Glomerular endothelial cell (primary cell): Measurements from ENCODE around the gene MROH9. TPM values are rescaled to one million over a fixed set of nuclear protein-coding genes. Genes with fewer than 3 reads are reported as not detected.

Experiments used
- DNase-seq: peaks from one replicate; pipeline ENCODE4 v3.0.0-alpha.2; 2011; ENCODE audit warnings: low read depth, low spot score; ENCODE audit errors: extremely low read depth
- total RNA-seq: library from RNA; depleted of rRNA; stranded (reverse); fragments of >200 nt; gene quantifications from 2 replicates; pipeline ENCODE4 v1.2.3, GENCODE V29; 2015

The MROH9 gene
- total RNA-seq, 1 donor from 2014 or later: not detected

DNA sequence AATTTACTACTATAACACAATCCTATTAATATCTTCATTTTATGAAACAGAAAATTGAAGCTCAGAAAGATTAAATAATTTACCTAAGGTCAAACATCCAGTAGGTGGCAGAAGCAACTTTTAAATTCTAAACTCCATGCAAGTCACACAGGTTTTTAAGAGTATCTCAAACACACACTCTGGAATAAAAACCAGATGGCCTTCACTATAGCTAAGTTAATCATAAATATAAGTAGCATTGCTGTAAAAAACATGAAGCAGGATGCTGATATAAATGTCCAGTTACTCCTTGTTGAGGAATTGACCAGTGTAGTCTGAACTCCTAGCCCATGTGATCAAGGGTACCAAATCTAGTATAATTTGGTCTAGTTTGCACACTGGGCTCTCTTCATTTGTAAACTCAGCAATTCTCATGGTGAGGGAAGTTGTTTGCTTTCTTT, 146.0 kb downstream of the MROH9 start:
- DNase-seq: no peak

DNA sequence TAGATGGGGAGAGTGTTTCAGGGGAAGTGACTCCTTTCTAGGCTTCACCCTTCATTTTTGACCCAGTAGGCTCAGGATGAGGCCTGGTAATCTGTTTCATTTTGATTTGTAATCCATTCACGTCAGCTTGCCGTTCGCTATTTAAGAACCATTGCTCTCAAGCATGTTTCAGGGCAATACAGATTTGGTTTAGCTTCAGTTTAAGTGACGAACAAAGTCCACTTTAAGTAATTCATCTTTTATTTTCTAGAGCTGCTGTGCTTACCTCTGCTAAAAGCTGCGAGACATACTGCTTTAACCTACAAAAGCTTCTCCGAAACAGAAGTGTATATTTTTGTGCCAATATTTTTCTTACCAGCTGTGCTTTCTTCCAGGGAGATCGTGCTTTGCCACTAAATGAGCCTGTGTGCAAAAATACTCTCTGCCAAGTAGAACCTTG, 146.4 kb downstream of the MROH9 start:
- no peak for DNase-seq

DNA sequence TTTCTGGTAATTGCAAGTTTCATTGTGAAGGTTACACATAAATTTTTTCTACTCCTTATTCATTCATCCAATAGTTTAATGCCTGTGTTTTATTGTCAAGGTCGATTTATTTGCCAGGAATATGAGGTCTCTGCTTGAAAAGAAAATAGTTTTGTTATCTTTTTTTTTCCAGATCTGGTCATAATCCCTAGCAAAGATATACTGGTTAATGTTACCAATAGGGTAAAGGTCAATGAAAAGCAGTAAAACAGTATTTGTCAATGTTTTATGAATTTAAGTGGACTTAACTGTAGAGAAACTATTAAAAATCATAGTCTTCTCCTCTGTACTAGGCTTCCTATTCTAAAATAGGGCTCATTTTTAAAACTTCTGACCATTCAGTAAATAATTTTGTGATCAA, 147.3 kb downstream of the MROH9 start:
- DNase-seq: no peak

DNA sequence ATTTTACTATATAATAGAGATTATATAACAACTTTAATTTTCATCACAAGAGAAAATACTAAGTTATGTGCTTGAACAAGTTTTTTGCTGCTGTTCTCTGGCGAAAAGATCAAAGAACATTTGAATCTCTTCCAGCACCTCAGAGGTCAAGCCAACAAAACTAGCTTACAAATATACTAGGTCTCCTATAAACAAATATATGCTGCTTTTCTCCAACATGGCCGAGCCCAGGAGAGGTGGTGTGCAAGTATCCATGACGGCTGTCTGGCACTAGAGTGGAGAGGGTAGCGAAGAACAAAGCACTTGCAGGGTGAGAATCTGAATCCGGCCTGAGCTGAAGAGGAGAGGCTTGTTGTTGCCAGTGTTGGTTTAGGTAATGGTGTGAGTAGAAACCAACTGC, 147.9 kb downstream of the MROH9 start:
- no peak for DNase-seq

DNA sequence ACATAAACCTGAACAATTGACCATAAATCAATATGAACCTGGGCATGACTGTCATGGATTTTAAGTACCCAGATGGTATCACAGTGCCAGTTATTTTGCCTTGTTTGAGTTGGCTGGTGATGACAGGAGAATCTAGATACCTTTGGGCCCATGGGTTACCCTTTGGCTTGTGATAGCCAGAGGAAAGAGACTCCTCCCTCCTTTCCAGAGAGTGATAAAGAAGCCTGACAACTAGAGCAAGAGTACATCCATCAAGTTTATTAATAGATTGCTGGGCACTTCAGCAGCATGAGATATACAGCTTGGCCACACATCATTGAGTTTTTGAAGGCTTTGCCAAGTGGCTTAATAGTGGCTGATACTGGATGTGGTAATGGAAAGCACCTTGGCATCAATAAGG, 148.8 kb downstream of the MROH9 start:
- no peak for DNase-seq

DNA sequence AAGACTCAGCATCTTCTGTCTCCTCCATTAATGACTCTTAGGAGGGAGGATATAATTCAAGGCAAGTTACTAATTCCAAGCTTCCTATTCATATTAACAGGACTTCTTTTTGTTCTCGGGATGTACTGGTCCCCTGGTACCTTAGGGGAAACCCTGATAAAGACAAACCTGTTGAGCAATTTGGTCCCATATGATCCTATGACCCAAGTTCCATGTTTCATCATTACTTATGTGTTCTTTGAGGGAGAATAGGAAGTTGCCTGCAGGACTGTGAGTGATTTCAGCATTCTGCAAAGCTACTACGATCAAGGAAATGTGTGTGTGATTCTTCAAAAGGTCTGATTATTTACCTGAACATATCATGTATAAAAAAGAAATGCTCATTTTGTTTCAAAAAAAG, 149.5 kb downstream of the MROH9 start:
- DNase-seq: no peak

DNA sequence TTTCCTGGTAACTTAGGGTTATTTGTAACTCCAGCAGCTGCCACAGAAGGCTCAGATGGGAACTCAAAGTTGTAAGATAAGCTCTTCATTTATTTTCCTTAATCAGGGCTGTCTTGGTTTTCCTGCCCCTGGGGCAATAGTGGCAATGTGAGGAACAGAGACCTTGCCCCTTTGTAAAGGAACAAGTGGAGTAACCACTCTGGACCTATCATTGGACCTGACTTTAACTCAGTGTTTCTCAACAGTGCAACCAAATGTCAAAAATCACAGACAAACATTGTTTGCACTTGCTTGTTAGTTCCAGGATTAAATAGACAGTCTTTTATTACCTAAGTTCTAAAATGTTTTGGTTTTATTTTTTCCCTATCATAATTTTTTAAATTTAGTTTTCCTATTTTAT, 152.6 kb downstream of the MROH9 start:
- no peak for DNase-seq

DNA sequence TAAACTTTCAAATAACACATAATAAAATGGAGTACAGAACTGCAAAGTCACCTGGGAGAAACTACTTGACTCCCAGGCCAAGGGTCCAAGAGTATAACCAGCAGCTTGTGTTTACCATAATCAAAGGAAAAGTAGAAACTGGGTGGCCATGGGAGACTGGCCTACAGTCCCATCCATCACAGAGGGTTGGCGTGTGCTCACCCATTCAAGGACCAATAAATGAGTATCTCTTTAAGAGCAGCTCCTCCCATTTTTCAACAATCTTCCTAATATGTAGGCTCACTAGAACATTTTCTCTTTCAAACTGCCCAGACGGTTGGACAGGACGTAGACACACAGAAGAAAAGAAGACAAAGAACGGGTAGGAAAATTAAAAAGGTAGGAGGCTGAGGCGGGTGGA, 155.3 kb downstream of the MROH9 start, which contains the start of gene FMO3:
Gene FMO3 (plus strand): TSS at position 302 of the 400 bp plus-strand sequence. CDS start 1,754 bp downstream, outside the sequence.
- DNase-seq: no peak

DNA sequence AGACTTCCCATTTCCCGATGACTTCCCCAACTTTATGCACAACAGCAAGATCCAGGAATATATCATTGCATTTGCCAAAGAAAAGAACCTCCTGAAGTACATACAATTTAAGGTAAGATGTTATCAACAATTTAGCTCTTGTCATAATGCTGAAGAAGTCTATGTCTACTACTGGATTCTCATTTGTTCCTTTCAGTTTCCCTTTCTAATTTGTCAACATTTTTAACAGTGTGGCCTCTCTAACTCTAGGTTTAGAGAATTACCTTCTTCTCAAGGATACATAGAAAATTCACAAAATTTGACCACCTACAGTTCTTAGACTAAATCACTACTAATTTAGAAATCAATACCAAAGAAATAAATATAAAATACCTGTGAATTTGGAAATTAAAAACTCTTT, 168.5 kb downstream of the MROH9 start:
- DNase-seq: no peak

DNA sequence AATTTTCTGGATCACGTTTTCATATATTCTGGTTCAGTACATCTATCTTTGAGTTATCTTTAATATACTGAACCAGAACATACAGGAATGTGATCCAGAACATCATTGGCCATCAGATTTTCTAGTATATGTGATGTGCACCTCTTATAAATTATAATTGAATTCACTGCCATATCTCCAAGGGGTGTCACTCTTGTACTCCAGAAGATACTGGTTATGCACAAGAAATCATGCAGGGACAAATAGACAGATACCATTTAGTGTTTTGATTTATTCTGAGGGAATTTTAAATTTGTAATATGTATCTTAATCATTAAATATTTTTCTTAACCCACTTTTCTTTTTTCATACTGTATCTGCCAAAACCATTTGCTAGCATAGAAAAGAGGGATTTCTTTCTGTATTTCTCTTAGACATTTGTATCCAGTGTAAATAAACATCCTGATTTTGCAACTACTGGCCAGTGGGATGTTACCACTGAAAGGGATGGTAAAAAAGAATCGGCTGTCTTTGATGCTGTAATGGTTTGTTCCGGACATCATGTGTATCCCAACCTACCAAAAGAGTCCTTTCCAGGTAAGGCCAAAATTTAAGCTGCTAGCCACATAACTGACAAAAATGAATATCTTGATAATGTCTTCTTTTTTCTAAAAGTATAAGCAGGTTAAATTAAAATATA, 172.1 kb downstream of the MROH9 start:
- DNase-seq: no peak

DNA sequence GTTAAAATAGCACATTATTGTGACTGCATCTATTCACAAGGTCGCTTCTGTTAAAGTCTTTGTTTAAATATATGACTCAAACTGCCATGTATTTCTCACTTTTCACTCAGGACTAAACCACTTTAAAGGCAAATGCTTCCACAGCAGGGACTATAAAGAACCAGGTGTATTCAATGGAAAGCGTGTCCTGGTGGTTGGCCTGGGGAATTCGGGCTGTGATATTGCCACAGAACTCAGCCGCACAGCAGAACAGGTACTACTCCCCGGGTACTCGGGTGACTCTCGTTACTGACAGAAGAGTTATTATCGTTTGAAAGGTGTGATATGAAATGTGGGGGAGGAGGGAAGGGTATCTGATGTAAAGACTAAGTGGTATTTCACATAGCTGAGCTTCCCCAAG, 172.6 kb downstream of the MROH9 start:
- no peak for DNase-seq

DNA sequence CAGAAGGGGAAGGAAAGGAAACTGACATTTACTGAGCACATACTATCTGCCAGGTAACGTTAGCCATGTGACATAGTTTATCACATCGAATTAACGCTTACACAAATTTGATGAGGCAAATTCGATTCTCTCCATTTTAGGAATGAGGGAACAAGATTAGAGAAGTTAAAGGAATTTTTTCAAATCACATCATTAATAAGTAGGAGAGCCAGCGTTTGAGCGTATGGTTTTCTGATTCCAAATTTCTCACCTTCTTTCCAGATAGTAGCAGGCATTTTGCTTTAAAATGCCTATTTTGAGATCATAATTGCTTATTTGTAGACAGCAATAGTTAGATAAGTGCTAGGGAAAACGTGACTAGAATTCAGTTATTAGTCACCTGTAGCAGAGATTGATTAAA, 174.6 kb downstream of the MROH9 start:
- DNase-seq: no peak

DNA sequence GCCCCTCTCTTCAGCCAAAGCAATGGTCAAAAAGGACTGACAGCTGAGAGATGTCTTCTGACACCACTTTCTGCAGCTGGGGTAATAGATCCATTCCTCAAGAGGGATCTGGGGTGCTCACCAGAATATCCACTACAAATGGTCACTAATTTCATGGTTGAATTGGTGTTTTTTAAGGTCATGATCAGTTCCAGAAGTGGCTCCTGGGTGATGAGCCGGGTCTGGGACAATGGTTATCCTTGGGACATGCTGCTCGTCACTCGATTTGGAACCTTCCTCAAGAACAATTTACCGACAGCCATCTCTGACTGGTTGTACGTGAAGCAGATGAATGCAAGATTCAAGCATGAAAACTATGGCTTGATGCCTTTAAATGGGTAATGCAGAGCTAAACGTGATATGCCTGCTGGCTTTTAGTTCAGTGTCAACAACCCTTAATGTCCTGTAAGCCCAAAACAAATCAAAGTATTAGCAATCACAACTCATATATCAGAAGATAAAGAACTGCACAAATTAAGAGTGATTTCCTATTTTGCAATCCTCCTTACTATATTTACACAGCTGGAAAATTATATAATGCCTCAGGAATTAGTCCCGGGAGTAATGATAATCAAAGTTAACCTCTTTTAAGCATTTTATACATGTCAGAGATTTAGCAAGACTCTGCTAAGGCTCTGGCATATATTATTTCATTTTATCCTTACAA, 175.4 kb downstream of the MROH9 start:
- DNase-seq: no peak

DNA sequence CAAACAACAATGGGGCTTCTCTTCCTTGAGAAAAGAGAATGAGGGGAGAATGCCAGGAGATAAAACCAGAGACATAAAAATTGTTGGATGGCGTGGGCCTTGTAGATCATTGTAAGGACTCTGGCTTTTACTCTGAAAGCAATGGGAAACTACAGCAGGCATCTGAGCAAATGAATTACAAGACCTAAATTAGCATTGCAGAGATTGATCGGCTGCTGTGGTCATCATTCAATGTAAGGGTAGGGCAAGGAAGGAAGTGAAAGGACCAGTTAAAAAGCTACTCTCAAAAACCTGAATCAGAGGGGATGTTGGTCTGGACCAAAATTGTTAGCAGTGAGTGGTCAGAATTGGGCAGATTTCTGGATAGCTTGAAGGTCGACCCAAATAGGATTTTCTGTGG, 176.8 kb downstream of the MROH9 start:
- DNase-seq: no peak

DNA sequence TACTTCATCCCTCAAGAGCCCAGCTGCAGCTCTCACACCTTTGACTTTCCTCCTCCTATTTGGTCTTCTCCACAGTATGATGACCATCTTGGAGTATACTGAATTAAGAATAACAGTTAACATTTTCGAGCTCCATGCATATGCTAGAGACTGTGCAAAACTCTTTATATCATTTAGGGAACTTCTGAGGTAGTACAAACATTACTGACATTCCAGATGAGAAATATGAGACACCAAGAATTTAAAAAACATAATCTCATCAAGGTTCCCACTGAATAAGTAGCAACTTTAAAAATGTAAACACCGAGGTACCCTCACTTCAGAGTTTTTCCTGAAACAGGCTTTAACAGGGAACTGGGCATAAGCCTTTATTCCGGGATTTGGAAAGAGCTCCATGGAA, 178.0 kb downstream of the MROH9 start:
- DNase-seq: no peak

Other genes with a start within 250 kb of the MROH9 start
- gene FMO3, start 155.4 kb downstream of the MROH9 start, total RNA-seq: not detected in 2 replicates
- gene FMO2, start 249.8 kb downstream of the MROH9 start, total RNA-seq: not detected in 2 replicates